ENCODE results near the gene TGIF2. TPM values are rescaled to one million over a fixed set of nuclear protein-coding genes. Genes with fewer than 3 reads are reported as not detected.
"Not testable (repeated sequence)": the region's sequence is repeated elsewhere in the genome, so short reads cannot be mapped to it uniquely, and the experiment has no call there.

TGIF2 gene
- polyA plus RNA-seq, 3 donors from 2014 or later: 12.3 to 16.1 (median 14.9) TPM

- no peaks in the 10 kb centered on the region for H3K9me3 Mint-ChIP-seq
- H3K27me3 Mint-ChIP-seq (ENCODE audit: low read depth in 3 of 3): peaks cover 13 to 25% (median 23%) of the 10 kb centered on the region in 3 donors
- peak overlapping the region; percentile 97 to 99 (median 98) for H3K4me3 Mint-ChIP-seq
- peak overlapping the region; percentile 96 to 99 (median 98) for H3K27ac Mint-ChIP-seq
- peaks cover 0 to 11% (median 0%) of the 10 kb centered on the region in 3 donors for H3K36me3 Mint-ChIP-seq
- DNase-seq: no peak
- peaks cover 32 to 38% of the 10 kb centered on the region in 2 donors for H3K4me1 Mint-ChIP-seq
These were observed 31.6 kb downstream of the TGIF2 start for GRCh38 chr20:36604952-36605398.

DNA sequence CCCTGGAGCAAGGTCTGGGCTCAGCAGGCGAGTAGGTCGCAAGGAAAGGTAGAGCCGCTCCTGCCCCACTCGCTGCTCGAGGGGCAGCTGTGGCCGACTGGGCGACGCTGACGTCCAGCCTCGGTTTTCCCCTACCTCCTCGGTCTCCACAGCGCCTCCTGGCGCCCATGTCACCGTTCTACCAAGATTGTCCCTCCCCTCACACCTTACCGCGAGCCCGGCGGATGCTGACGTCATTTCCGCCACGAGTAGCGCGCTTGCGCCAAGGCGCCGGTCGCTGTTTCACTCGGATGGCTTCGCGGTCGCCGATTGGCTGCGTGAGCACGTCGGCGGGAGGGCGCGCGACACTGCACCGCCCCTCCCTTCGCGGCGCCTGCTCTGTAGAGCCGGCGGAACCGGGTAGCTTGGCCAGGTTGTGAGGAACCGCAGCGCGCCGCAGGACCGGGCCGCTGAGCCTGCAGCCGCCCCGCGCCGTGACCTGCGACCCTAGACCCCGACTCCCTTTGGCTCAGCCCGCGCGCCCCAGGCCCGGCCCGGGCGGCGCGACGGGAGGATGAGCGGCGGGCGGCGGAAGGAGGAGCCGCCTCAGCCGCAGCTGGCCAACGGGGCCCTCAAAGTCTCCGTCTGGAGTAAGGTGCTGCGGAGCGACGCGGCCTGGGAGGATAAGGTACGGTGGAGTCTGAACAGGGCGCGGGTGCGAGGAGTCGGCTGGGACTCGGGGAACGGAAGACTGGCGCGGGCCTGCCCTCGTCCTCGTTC is 32.2 kb downstream of the TGIF2 start, which contains the start of gene RAB5IF:
TSS of gene RAB5IF (plus strand) at position 381 of the 759 bp plus-strand sequence. CDS start at position 554, 173 bp downstream.
- H3K9me3 Mint-ChIP-seq: no peaks in the 10 kb centered on the region
- peak within 1 kb of the TSS; percentile 96 to 99 (median 98) for H3K27ac Mint-ChIP-seq
- peaks cover 15 to 27% (median 24%) of the 10 kb centered on the region in 3 donors for H3K27me3 Mint-ChIP-seq (ENCODE audit: low read depth in 3 of 3)
- peaks cover 0 to 14% (median under 1%) of the 10 kb centered on the region in 3 donors for H3K36me3 Mint-ChIP-seq
- H3K4me3 Mint-ChIP-seq: peak within 1 kb of the TSS; percentile 97 to 99 (median 98)
- DNase-seq: peak; percentile 99
- H3K4me1 Mint-ChIP-seq: peaks cover 29 to 35% of the 10 kb centered on the region in 2 donors

GRCh38 chr20:36606158-36607066 is 33.0 kb downstream of the TGIF2 start:
- Mint-ChIP-seq H3K9me3 (no peaks in the 10 kb centered on the region), H3K36me3 (peaks cover 0 to 21% (median 4%) of the 10 kb centered on the region in 3 donors)
- DNase-seq: no peak

DNA sequence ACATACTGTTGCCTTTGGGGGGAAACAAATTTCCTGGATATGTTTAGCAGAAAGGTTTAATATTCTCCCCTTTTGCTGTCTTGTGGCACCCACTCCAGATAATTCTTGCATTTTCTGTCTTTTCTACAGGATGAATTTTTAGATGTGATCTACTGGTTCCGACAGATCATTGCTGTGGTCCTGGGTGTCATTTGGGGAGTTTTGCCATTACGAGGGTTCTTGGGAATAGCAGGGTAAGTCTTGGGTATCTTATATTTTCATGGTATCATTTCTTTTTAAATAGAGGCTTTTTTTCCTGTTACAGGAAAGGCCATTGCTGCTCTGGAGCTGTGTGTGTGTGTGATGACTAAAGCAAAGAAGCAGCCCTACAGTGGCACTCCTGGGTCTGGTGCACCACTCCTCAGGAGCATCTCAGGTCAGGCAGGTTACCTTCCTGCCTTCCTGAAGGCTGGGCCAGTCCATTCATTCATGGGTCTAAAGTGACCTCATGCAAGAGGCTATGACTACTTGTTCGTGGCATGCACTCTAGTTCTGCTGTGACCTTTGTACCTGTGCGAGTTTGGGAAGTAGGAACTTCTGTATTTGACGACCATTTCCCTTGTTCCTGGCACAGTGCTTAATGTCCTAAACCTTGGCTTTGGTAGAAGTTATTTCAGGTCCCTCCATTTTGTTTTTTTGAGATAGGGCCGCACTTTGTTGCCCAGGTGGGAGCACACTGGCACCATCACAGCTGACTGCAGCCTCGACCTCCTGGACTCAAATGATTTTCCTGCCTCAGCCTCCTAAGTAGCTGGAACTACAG is 34.4 kb downstream of the TGIF2 start:
- Mint-ChIP-seq H3K27me3 (ENCODE audit: low read depth in 3 of 3) (peaks cover 21 to 36% (median 27%) of the 10 kb centered on the region in 3 donors), H3K36me3 (peaks cover 4 to 29% (median 14%) of the 10 kb centered on the region in 3 donors)

More at GRCh38 chr20:36606158-36607066, 33.0 kb downstream of the TGIF2 start:
- Mint-ChIP-seq H3K4me1 (peaks cover 29 to 34% of the 10 kb centered on the region in 2 donors), H3K4me3 (peak overlapping the region; percentile 97 to 99 (median 98)), H3K27me3 (ENCODE audit: low read depth in 3 of 3) (peaks cover 15 to 30% (median 24%) of the 10 kb centered on the region in 3 donors), H3K27ac (peak overlapping the region; percentile 94 to 99 (median 98))

DNA sequence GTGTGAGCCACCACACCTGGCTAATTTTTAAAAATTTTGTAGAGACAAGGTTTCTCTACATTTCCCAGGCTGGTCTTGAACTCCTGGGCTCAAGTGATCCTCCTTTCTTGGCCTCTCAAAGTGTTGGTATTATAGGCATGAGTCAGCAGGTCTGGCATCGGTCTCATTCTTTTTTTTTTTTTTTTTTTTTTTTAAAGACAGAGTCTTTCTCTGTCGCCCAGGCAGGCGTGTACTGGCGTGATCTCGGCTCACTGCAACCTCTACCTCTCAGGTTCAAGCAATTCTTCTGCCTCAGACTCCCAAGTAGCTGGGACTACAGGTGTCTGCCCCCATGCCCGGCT is 35.0 kb downstream of the TGIF2 start:
- not testable (repeated sequence) for H3K9me3 Mint-ChIP-seq, DNase-seq
- Mint-ChIP-seq H3K4me1 (peaks cover 40 to 42% of the 10 kb centered on the region in 2 donors), H3K27ac (peak overlapping the region in 2 of 6 donors; percentile 94 to 96), H3K4me3 (peak overlapping the region in 2 of 5 donors; percentile 97 to 98), H3K36me3 (peaks cover 6 to 33% (median 15%) of the 10 kb centered on the region in 3 donors), H3K27me3 (ENCODE audit: low read depth in 3 of 3) (peaks cover 21 to 41% (median 27%) of the 10 kb centered on the region in 3 donors)

More for the DNA sequence above, 34.4 kb downstream of the TGIF2 start:
- DNase-seq: no peak
- Mint-ChIP-seq H3K4me3 (peak overlapping the region; percentile 64 to 98 (median 97)), H3K27ac (peak overlapping the region; percentile 66 to 99 (median 95)), H3K4me1 (peaks cover 34 to 37% of the 10 kb centered on the region in 2 donors), H3K9me3 (no peaks in the 10 kb centered on the region)

GRCh38 chr20:36611625-36612024 is 38.2 kb downstream of the TGIF2 start:
- Mint-ChIP-seq H3K4me3 (no peak overlapping the region), H3K27me3 (ENCODE audit: low read depth in 3 of 3) (peaks cover 15 to 37% (median 17%) of the 10 kb centered on the region in 3 donors), H3K4me1 (peaks cover 32 to 38% of the 10 kb centered on the region in 2 donors), H3K36me3 (peaks cover 6 to 45% (median 32%) of the 10 kb centered on the region in 3 donors), H3K9me3 (no peaks in the 10 kb centered on the region), H3K27ac (peak overlapping the region; percentile 40 to 87 (median 64))
- no peak for DNase-seq

GRCh38 chr20:36613974-36614373 is 40.6 kb downstream of the TGIF2 start:
- Mint-ChIP-seq H3K4me3 (no peak overlapping the region), H3K27ac (peak overlapping the region; percentile 30 to 83 (median 78)), H3K4me1 (peaks cover 15 to 24% of the 10 kb centered on the region in 2 donors), H3K36me3 (peaks cover 6 to 43% (median 32%) of the 10 kb centered on the region in 3 donors), H3K9me3 (no peaks in the 10 kb centered on the region), H3K27me3 (ENCODE audit: low read depth in 3 of 3) (peaks cover 10 to 33% (median 19%) of the 10 kb centered on the region in 3 donors)
- no peak for DNase-seq

GRCh38 chr20:36614781-36615557 is 41.6 kb downstream of the TGIF2 start:
- no peak for DNase-seq
- Mint-ChIP-seq H3K4me1 (peaks cover 15 to 24% of the 10 kb centered on the region in 2 donors), H3K9me3 (no peaks in the 10 kb centered on the region), H3K27ac (peak overlapping the region; percentile 30 to 83 (median 58)), H3K4me3 (no peak overlapping the region), H3K36me3 (peaks cover 6 to 35% (median 32%) of the 10 kb centered on the region in 3 donors), H3K27me3 (ENCODE audit: low read depth in 3 of 3) (peaks cover 9 to 25% (median 19%) of the 10 kb centered on the region in 3 donors)

GRCh38 chr20:36620917-36621316 is 47.5 kb downstream of the TGIF2 start:
- Mint-ChIP-seq H3K27me3 (ENCODE audit: low read depth in 3 of 3) (peaks cover 5 to 9% (median 8%) of the 10 kb centered on the region in 3 donors), H3K9me3 (no peaks in the 10 kb centered on the region), H3K36me3 (peaks cover 13 to 18% (median 17%) of the 10 kb centered on the region in 3 donors), H3K27ac (peak overlapping the region; percentile 25 to 85 (median 75)), H3K4me3 (no peak overlapping the region), H3K4me1 (peaks cover 32 to 38% of the 10 kb centered on the region in 2 donors)
- no peak for DNase-seq

- peak overlapping the region; percentile 66 to 95 (median 86) for H3K27ac Mint-ChIP-seq
- H3K36me3 Mint-ChIP-seq: peaks cover 22 to 30% (median 25%) of the 10 kb centered on the region in 3 donors
- DNase-seq: no peak
- H3K9me3 Mint-ChIP-seq: no peaks in the 10 kb centered on the region
- no peak overlapping the region for H3K4me3 Mint-ChIP-seq
- H3K4me1 Mint-ChIP-seq: peaks cover 50 to 55% of the 10 kb centered on the region in 2 donors
- peaks cover 10 to 23% (median 11%) of the 10 kb centered on the region in 3 donors for H3K27me3 Mint-ChIP-seq (ENCODE audit: low read depth in 3 of 3)
These were observed 50.0 kb downstream of the TGIF2 start for GRCh38 chr20:36623444-36623843.

GRCh38 chr20:36624068-36624943 is 50.9 kb downstream of the TGIF2 start:
- Mint-ChIP-seq H3K4me1 (peaks cover 57 to 63% of the 10 kb centered on the region in 2 donors), H3K27me3 (ENCODE audit: low read depth in 3 of 3) (peaks cover 11 to 31% (median 13%) of the 10 kb centered on the region in 3 donors), H3K4me3 (peak overlapping the region in 2 of 5 donors; percentile 1 to 25), H3K27ac (peak overlapping the region; percentile 66 to 95 (median 86)), H3K9me3 (no peaks in the 10 kb centered on the region), H3K36me3 (peaks cover 25 to 35% (median 26%) of the 10 kb centered on the region in 3 donors)
- peak in 1 of 3 donors; percentile 44 for DNase-seq
